Measurements from ENCODE around the gene CRTC3.
"Not testable (repeated sequence)": the region's sequence is repeated elsewhere in the genome, so short reads cannot be mapped to it uniquely, and the experiment has no call there.

CRTC3 gene

GRCh38 chr15:90529371-90530249 is at the start of gene CRTC3:
TSS of gene CRTC3 (plus strand) at chr15:90529923. CDS start at chr15:90530072, 149 bp downstream.
- no peak for DNase-seq (ENCODE audit: low read depth, low spot score)

- no peak for DNase-seq (ENCODE audit: low read depth, low spot score)
Measured at GRCh38 chr15:90481023-90481422, 48.7 kb upstream of the CRTC3 start.

- peak; percentile 29 for DNase-seq (ENCODE audit: low read depth, low spot score)
Measured at GRCh38 chr15:90482124-90483011, 47.4 kb upstream of the CRTC3 start.

- no peak for DNase-seq (ENCODE audit: low read depth, low spot score)
Measured at GRCh38 chr15:90483012-90483307, 46.8 kb upstream of the CRTC3 start.

- DNase-seq (ENCODE audit: low read depth, low spot score) = no peak
Measured at GRCh38 chr15:90483637-90484036, 46.1 kb upstream of the CRTC3 start.

- DNase-seq (ENCODE audit: low read depth, low spot score) = no peak
Measured at GRCh38 chr15:90487186-90487585, 42.5 kb upstream of the CRTC3 start.

GRCh38 chr15:90489514-90489913 is 40.2 kb upstream of the CRTC3 start:
- no peak for DNase-seq (ENCODE audit: low read depth, low spot score)

- DNase-seq (ENCODE audit: low read depth, low spot score) = no peak
Measured at GRCh38 chr15:90489944-90490343, 39.8 kb upstream of the CRTC3 start.

GRCh38 chr15:90493647-90494046 is 36.1 kb upstream of the CRTC3 start:
- DNase-seq (ENCODE audit: low read depth, low spot score) = no peak

- no peak for DNase-seq (ENCODE audit: low read depth, low spot score)
Measured at GRCh38 chr15:90495067-90495466, 34.7 kb upstream of the CRTC3 start.

GRCh38 chr15:90496791-90497190 is 32.9 kb upstream of the CRTC3 start:
- DNase-seq (ENCODE audit: low read depth, low spot score) = no peak

GRCh38 chr15:90497376-90497775 is 32.3 kb upstream of the CRTC3 start:
- no peak for DNase-seq (ENCODE audit: low read depth, low spot score)

GRCh38 chr15:90497912-90498311 is 31.8 kb upstream of the CRTC3 start:
- no peak for DNase-seq (ENCODE audit: low read depth, low spot score)

GRCh38 chr15:90500171-90500570 is 29.6 kb upstream of the CRTC3 start:
- no peak for DNase-seq (ENCODE audit: low read depth, low spot score)

GRCh38 chr15:90501898-90502297 is 27.8 kb upstream of the CRTC3 start:
- DNase-seq (ENCODE audit: low read depth, low spot score) = no peak

- DNase-seq (ENCODE audit: low read depth, low spot score) = not testable (repeated sequence)
Measured at GRCh38 chr15:90510781-90511180, 18.9 kb upstream of the CRTC3 start.

- DNase-seq (ENCODE audit: low read depth, low spot score) = not testable (repeated sequence)
Measured at GRCh38 chr15:90511211-90511618, 18.5 kb upstream of the CRTC3 start.

GRCh38 chr15:90512276-90512675 is 17.4 kb upstream of the CRTC3 start:
- no peak for DNase-seq (ENCODE audit: low read depth, low spot score)

- no peak for DNase-seq (ENCODE audit: low read depth, low spot score)
Measured at GRCh38 chr15:90512981-90513380, 16.7 kb upstream of the CRTC3 start.

GRCh38 chr15:90513448-90513847 is 16.3 kb upstream of the CRTC3 start:
- no peak for DNase-seq (ENCODE audit: low read depth, low spot score)

GRCh38 chr15:90513893-90514292 is 15.8 kb upstream of the CRTC3 start:
- not testable (repeated sequence) for DNase-seq (ENCODE audit: low read depth, low spot score)

- no peak for DNase-seq (ENCODE audit: low read depth, low spot score)
Measured at GRCh38 chr15:90519688-90520087, 10.0 kb upstream of the CRTC3 start.

- no peak for DNase-seq (ENCODE audit: low read depth, low spot score)
Measured at GRCh38 chr15:90520365-90520764, 9.4 kb upstream of the CRTC3 start.
